Measurements from ENCODE around the gene SPN. TPM values are rescaled to one million over a fixed set of nuclear protein-coding genes. Genes with fewer than 3 reads are reported as not detected.

Gene SPN
- polyA plus RNA-seq, 1 of the 3 experiments (the other 2 are of a cell fraction), result 0.10 TPM

- H3K27me3 ChIP-seq (ENCODE audit: insufficient read depth), result no peaks in the 10 kb centered on the region
- H3F3A ChIP-seq (replicated peaks; ENCODE audit: insufficient read depth), result peaks cover 3% of the 10 kb centered on the region
- no peaks in the 10 kb centered on the region for H3K9me3 ChIP-seq
- no peak overlapping the region for H3K9ac ChIP-seq
- H3K9me2 ChIP-seq, result no peaks in the 10 kb centered on the region
- peaks cover 0 to 2% of the 10 kb centered on the region in 2 experiments; a peak in 1 of 4 replicates for H3K4me1 ChIP-seq (ENCODE audit: control insufficient read depth in 1 of 2, insufficient read depth in 2 of 2, low read depth in 1 of 2, low read length in 1 of 2)
- H3K27ac ChIP-seq (ENCODE audit: low read depth in 2 of 2, low read length in 1 of 2), result no peak overlapping the region
- DNase-seq, result peak; percentile 61
- no peaks in the 10 kb centered on the region for H4K20me1 ChIP-seq (ENCODE audit: insufficient read depth)
- H3K4me3 ChIP-seq (ENCODE audit: low read depth in 2 of 2, low read length in 1 of 2), result no peak overlapping the region
- 0 out of 2 replicates have a peak overlapping the region, but pooled peaks have one; percentile 32 for H2AFZ ChIP-seq (ENCODE audit: low read depth)
- no peaks in the 10 kb centered on the region for H3K36me3 ChIP-seq (replicated peaks in 1 of 2; ENCODE audit: control insufficient read depth in 1 of 2, insufficient read depth in 2 of 2, low read length in 1 of 2)
- H3K4me2 ChIP-seq, result no peak overlapping the region
- no peaks in the 10 kb centered on the region for H3K79me2 ChIP-seq (ENCODE audit: insufficient read depth)
- 67% methylated on average over 17 of the region's 17 CpGs for WGBS (ENCODE audit: low lambda C conversion rate)
- ChIA-PET CTCF (interaction anchor here (0.9 to 2.0 kb wide), 4 partner anchors 11 to 69 kb away, joined by 3 to 13 read pairs (median 4); no protein-coding TSS in a partner anchor), POLR2A (no interaction called here)
- no peak for TF ChIP-seq FOXM1 (IDR thresholded peaks at IDR 0.05; ENCODE audit: low read depth)
- no peak for TF ChIP-seq RCOR1 (IDR thresholded peaks at IDR 0.05; ENCODE audit: low read length)
- TF ChIP-seq NFIC (IDR thresholded peaks at IDR 0.05; ENCODE audit: borderline replicate concordance), result no peak
- TF ChIP-seq ZBTB33 (IDR thresholded peaks at IDR 0.05; ENCODE audit: borderline replicate concordance, low read depth), result no peak
- TF ChIP-seq MXI1 (IDR thresholded peaks at IDR 0.05; ENCODE audit: low read depth, low read length), result peak; percentile 89
- no peak for TF ChIP-seq TAF1 (IDR thresholded peaks at IDR 0.05; ENCODE audit: borderline replicate concordance, low read depth, low read length)
- TF ChIP-seq RXRA (IDR thresholded peaks at IDR 0.05; ENCODE audit: borderline replicate concordance, low read depth), result no peak
- TF ChIP-seq CTCF (IDR thresholded peaks at IDR 0.05), result peak; percentile 64
- no peak for TF ChIP-seq REST (IDR thresholded peaks at IDR 0.05; ENCODE audit: low read depth, low read length)
- no peak for TF ChIP-seq USF2 (IDR thresholded peaks at IDR 0.05; ENCODE audit: borderline replicate concordance, low read depth, low read length)
- TF ChIP-seq SMC3 (IDR thresholded peaks at IDR 0.05; ENCODE audit: low read depth, low read length), result peak; percentile 57
- no peak for TF ChIP-seq IRF3 (IDR thresholded peaks at IDR 0.05; ENCODE audit: low read depth, low read length)
- TF ChIP-seq YY1 (IDR thresholded peaks at IDR 0.05; ENCODE audit: low read depth), result no peak
- TF ChIP-seq EP300 (IDR thresholded peaks at IDR 0.05; ENCODE audit: borderline replicate concordance in 1 of 2, low read depth in 1 of 2, low read length in 1 of 2), result no peak
- TF ChIP-seq TCF12 (IDR thresholded peaks at IDR 0.05), result 0 out of 2 replicates have a peak, but pooled peaks have one; percentile 15
- TF ChIP-seq FOXJ3 (CRISPR knock-in tag; IDR thresholded peaks at IDR 0.05), result no peak
- TF ChIP-seq POLR2AphosphoS5 (IDR thresholded peaks at IDR 0.05; ENCODE audit: low read depth, low read length), result no peak
- TF ChIP-seq USF1 (IDR thresholded peaks at IDR 0.05; ENCODE audit: borderline replicate concordance, low read depth), result peak; percentile 76; the same call in 1 of the 2 replicates
- TF ChIP-seq RFX5 (IDR thresholded peaks at IDR 0.05; ENCODE audit: low read length), result no peak
- TF ChIP-seq RAD21 (IDR thresholded peaks at IDR 0.05; ENCODE audit: low read length), result peak; percentile 64
- no peak for TF ChIP-seq ELF1 (IDR thresholded peaks at IDR 0.05)
Measured at GRCh38 chr16:29710227-29711219, 47.5 kb downstream of the SPN start.

All from SK-N-SH (cell line).